A549 (cell line): ENCODE measurements around the gene GRIP1. TPM values are rescaled to one million over a fixed set of nuclear protein-coding genes. Genes with fewer than 3 reads are reported as not detected.

Experiments used
- ATAC-seq, 2 experiments: fragments of 200-7000 bp in 1 of 2; fragments of >200 bp in 1 of 2; cut with Nextera tagmentation in 1 of 2; cut with Tn5 transposase in 1 of 2; 3 replicates each; pipeline versions ENCODE4 v1.8.0 to v1.9.1; 2018 to 2020; ENCODE audit warnings: mild to moderate bottlenecking in 1 of 2, moderate library complexity in 1 of 2
- CTCF ChIA-PET: fragments of 300-600 bp; sonication (Branson Sonifier 250); formaldehyde crosslinking; extraction: SDS; loops from one replicate; lab custom pipeline; 2021; ENCODE audit warnings: antibody characterized with exemption, inconsistent platforms; lab: Yijun Ruan, JAX
- POLR2A ChIA-PET: fragments of 350-600 bp; formaldehyde crosslinking; extraction: SDS; loops from one replicate; lab custom pipeline; 2021; ENCODE audit warnings: antibody characterized with exemption, inconsistent platforms; lab: Yijun Ruan, JAX
- DNase-seq, 2 experiments: peaks; one replicate each; pipeline versions ENCODE4 v3.0.0 to v3.0.0-alpha.2; 2011 to 2016; ENCODE audit warnings: low read depth in 1 of 2, low spot score in 1 of 2
- FAIRE-seq: peaks from 2 replicates; lab custom pipeline; 2011; peaks lifted over from hg19 to GRCh38; lab: Jason Lieb, UNC
- H3K27ac ChIP-seq, 2 experiments: fragments of >200 bp; sonication (Bioruptor Twin); formaldehyde crosslinking; 3 replicates each; pipeline ENCODE4 v1.5.1; 2016 to 2017
- H3K4me1 ChIP-seq: fragments of >200 bp; sonication (Bioruptor Twin); formaldehyde crosslinking; 3 replicates; pipeline ENCODE4 v1.6.1; 2016
- H3K4me2 ChIP-seq: fragments of >200 bp; sonication (Bioruptor Twin); formaldehyde crosslinking; 3 replicates; pipeline ENCODE4 v1.6.1; 2016
- H3K4me3 ChIP-seq: fragments of >200 bp; sonication (Bioruptor Twin); formaldehyde crosslinking; 3 replicates; pipeline ENCODE4 v1.5.1; 2016
- H3K9me3 ChIP-seq: fragments of >200 bp; sonication (Bioruptor Twin); formaldehyde crosslinking; 3 replicates; pipeline ENCODE4 v1.6.1; 2016
- CEBPB ChIP-seq, 2 experiments: fragments of >200 bp in 1 of 2; sonication (Bioruptor Twin) in 1 of 2; formaldehyde crosslinking in 1 of 2; IDR thresholded peaks; 2 replicates each; pipeline ENCODE4 v1.6.1; 2012 to 2016
- CHD2 ChIP-seq: fragments of 150-350 bp; IDR thresholded peaks from 2 replicates; pipeline ENCODE4 v1.6.1; 2014; ENCODE audit warnings: low read length; ENCODE audit not compliant: partially characterized antibody
- CHD4 ChIP-seq: fragments of 200-600 bp; sonication (generic); IDR thresholded peaks from 2 replicates; pipeline ENCODE4 v1.6.1; 2016; ENCODE audit warnings: antibody characterized with exemption, mild to moderate bottlenecking, borderline replicate concordance
- EHF ChIP-seq: fragments of 250-450 bp; sonication (Bioruptor Pico); IDR thresholded peaks from 2 replicates; pipeline ENCODE4 v1.5.0; 2020; ENCODE audit warnings: mild to moderate bottlenecking
- EHMT2 ChIP-seq: fragments of 200-600 bp; sonication (generic); IDR thresholded peaks from 2 replicates; pipeline ENCODE4 v1.6.1; 2016; ENCODE audit warnings: antibody characterized with exemption, low read depth, mild to moderate bottlenecking, moderate library complexity
- EP300 ChIP-seq, 2 experiments: fragments of >200 bp; sonication (Bioruptor Twin); formaldehyde crosslinking; IDR thresholded peaks; 2 replicates in 1 of 2; 3 replicates in 1 of 2; pipeline ENCODE4 v1.6.1; 2016 to 2017
- FOSL2 ChIP-seq, 2 experiments: fragments of 450-650 bp in 1 of 2; fragments of >200 bp in 1 of 2; sonication (Bioruptor Twin) in 1 of 2; formaldehyde crosslinking; IDR thresholded peaks; 2 replicates each; pipeline versions ENCODE4 v1.5.0 to v1.6.1; 2016 to 2020; ENCODE audit warnings: mild to moderate bottlenecking in 1 of 2, moderate library complexity in 1 of 2
- FOXS1 ChIP-seq: fragments of 250-450 bp; sonication (Bioruptor Pico); IDR thresholded peaks from 2 replicates; pipeline ENCODE4 v1.5.0; 2020; ENCODE audit warnings: mild to moderate bottlenecking, moderate library complexity
- HDAC2 ChIP-seq: fragments of 200-600 bp; sonication (generic); IDR thresholded peaks from 2 replicates; pipeline ENCODE4 v1.6.1; 2016
- KDM1A ChIP-seq: fragments of 200-600 bp; sonication (generic); IDR thresholded peaks from 2 replicates; pipeline ENCODE4 v1.6.1; 2016; ENCODE audit warnings: low read depth, mild to moderate bottlenecking
- KDM5A ChIP-seq: fragments of 200-600 bp; sonication (generic); IDR thresholded peaks from 2 replicates; pipeline ENCODE4 v1.6.1; 2016; ENCODE audit warnings: antibody characterized with exemption, mild to moderate bottlenecking
- MAFK ChIP-seq: fragments of 450-650 bp; IDR thresholded peaks from 2 replicates; pipeline ENCODE4 v1.6.1; 2014; ENCODE audit not compliant: partially characterized antibody
- MAZ ChIP-seq: fragments of 150-350 bp; IDR thresholded peaks from 2 replicates; pipeline ENCODE4 v1.6.1; 2014; ENCODE audit warnings: antibody characterized with exemption, low read depth, low read length, borderline replicate concordance
- MYC ChIP-seq: IDR thresholded peaks from 2 replicates; pipeline ENCODE4 v1.6.1; 2012; ENCODE audit warnings: mild to moderate bottlenecking, inconsistent platforms, low read length, improper control_type of control experiment, borderline replicate concordance
- NPAS2 ChIP-seq: fragments of 250-450 bp; sonication (Bioruptor Pico); IDR thresholded peaks from 2 replicates; pipeline ENCODE4 v1.8.0; 2022; ENCODE audit warnings: mild to moderate bottlenecking, moderate library complexity, borderline replicate concordance
- NR3C1 ChIP-seq: fragments of >200 bp; sonication (Bioruptor Twin); formaldehyde crosslinking; IDR thresholded peaks from 3 replicates; pipeline ENCODE4 v1.6.1; 2017
- PHF8 ChIP-seq: fragments of 200-600 bp; sonication (generic); IDR thresholded peaks from 2 replicates; pipeline ENCODE4 v1.6.1; 2016; ENCODE audit warnings: low read depth, mild to moderate bottlenecking, antibody characterized with exemption, moderate library complexity, borderline replicate concordance
- POLR2A ChIP-seq: IDR thresholded peaks from 2 replicates; pipeline ENCODE4 v1.6.1; 2012; ENCODE audit warnings: mild to moderate bottlenecking, low read length
- RCOR1 ChIP-seq: fragments of 150-350 bp; IDR thresholded peaks from 2 replicates; pipeline ENCODE4 v1.6.1; 2014; ENCODE audit warnings: antibody characterized with exemption, low read length, low read depth
- RFX5 ChIP-seq: fragments of 450-650 bp; IDR thresholded peaks from 2 replicates; pipeline ENCODE4 v1.7.1; 2014; ENCODE audit warnings: antibody characterized with exemption, mild to moderate bottlenecking, moderate library complexity
- RNF2 ChIP-seq: fragments of 200-600 bp; sonication (generic); IDR thresholded peaks from 2 replicates; pipeline ENCODE4 v1.6.1; 2016; ENCODE audit warnings: low read depth, mild to moderate bottlenecking, antibody characterized with exemption, moderate library complexity, borderline replicate concordance
- TFCP2L1 ChIP-seq: fragments of 250-450 bp; sonication (Bioruptor Pico); IDR thresholded peaks from 2 replicates; pipeline ENCODE4 v1.5.0; 2021; ENCODE audit warnings: mild to moderate bottlenecking
- ZC3H11A ChIP-seq: fragments of 450-650 bp; IDR thresholded peaks from 2 replicates; pipeline ENCODE4 v1.6.1; 2014; ENCODE audit warnings: antibody characterized with exemption, mild to moderate bottlenecking
- WGBS: methylation state at CpG from one replicate; pipeline ENCODE4 v1.1.6; 2017; ENCODE audit errors: missing lambda C conversion rate; 5-methylcytosine and 5-hydroxymethylcytosine counted together
- polyA plus RNA-seq, 4 experiments: library from polyadenylated mRNA; depleted of rRNA in 3 of 4; stranded (reverse); fragments of >200 nt; fragmentation: RNase III in 1 of 4; extraction: RNeasy Plus Mini Kit Qiagen cat#74134 plus additional on column Dnase treatment in 1 of 4; gene quantifications; 2 replicates in 3 of 4; 3 replicates in 1 of 4; pipeline ENCODE4 v1.2.3, GENCODE V29; 2011 to 2017
- TF ChIP-seq, protein P1 (sequence below): IDR thresholded peaks from 2 replicates; pipeline ENCODE4 v1.6.1; 2012
- TF ChIP-seq, protein P2 (sequence below): fragments of 200-600 bp; sonication (generic); IDR thresholded peaks from 2 replicates; pipeline ENCODE4 v1.6.1; 2016; ENCODE audit warnings: antibody characterized with exemption, mild to moderate bottlenecking, moderate library complexity
- TF ChIP-seq, protein P3 (sequence below): fragments of 250-450 bp; sonication (Bioruptor Pico); IDR thresholded peaks from 2 replicates; pipeline ENCODE4 v1.5.0; 2020; ENCODE audit warnings: low read depth, mild to moderate bottlenecking, moderate library complexity

Gene GRIP1
- polyA plus RNA-seq, 2 of the 4 experiments (the other 2 are of a cell fraction) = 4.6 to 5.8 TPM

DNA sequence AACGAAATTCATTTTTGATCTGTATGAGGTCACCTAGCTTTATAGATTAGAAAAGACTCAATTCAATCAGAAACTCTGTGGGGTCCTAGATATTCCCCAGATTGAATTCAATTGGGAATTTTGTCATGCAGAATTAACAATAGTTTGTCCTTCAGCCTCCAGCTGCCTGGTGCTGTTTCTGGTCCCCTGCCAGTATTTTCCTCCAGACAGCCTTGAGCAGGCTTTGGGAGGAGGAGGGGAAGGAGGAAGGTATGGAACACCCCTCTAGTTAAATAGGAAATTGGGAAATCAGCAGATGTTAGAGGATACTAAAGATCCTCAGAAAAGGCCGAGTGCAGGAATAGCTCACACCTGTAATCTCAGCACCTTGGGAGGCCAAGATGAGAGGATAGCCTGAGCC, 10.6 kb downstream of the GRIP1 start:
- POLR2A ChIA-PET = no interaction called here
- Histone ChIP-seq H3K27ac (no peak overlapping the region), H3K4me1 (no peaks in the 10 kb centered on the region), H3K4me2 (no peak overlapping the region), H3K4me3 (no peak overlapping the region), H3K9me3 (no peaks in the 10 kb centered on the region)
- 18% methylated on average over 2 of the region's 2 CpGs for WGBS
- no peak for DNase-seq
- CTCF ChIA-PET = interaction anchor here (1.0 kb wide), 1 partner anchor 8 kb away, joined by 5 read pairs; no protein-coding TSS in a partner anchor
- ATAC-seq = no peak
- no peak for FAIRE-seq
- TF ChIP-seq CEBPB (IDR thresholded peaks at IDR 0.05) (no peak), PHF8 (no peak), KDM1A (no peak), EHMT2 (no peak), NPAS2 (CRISPR knock-in tag) (no peak), RNF2 (no peak), MAFK (no peak), FOSL2 (IDR thresholded peaks at IDR 0.05) (no peak), FOSL2 (CRISPR knock-in tag; IDR thresholded peaks at IDR 0.05) (no peak)
- TF ChIP-seq, protein P1, sequence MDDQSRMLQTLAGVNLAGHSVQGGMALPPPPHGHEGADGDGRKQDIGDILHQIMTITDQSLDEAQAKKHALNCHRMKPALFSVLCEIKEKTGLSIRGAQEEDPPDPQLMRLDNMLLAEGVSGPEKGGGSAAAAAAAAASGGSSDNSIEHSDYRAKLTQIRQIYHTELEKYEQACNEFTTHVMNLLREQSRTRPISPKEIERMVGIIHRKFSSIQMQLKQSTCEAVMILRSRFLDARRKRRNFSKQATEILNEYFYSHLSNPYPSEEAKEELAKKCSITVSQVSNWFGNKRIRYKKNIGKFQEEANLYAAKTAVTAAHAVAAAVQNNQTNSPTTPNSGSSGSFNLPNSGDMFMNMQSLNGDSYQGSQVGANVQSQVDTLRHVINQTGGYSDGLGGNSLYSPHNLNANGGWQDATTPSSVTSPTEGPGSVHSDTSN = no peak

GRCh38 chr12:66667906-66668305, 11.0 kb downstream of the GRIP1 start:
- FAIRE-seq = no peak
- no peak overlapping the region for H3K27ac ChIP-seq
- no peak overlapping the region for H3K4me2 ChIP-seq
- DNase-seq = no peak
- TF ChIP-seq TFCP2L1 (CRISPR knock-in tag) (no peak), NPAS2 (CRISPR knock-in tag) (no peak), KDM5A (no peak), MYC (no peak), EP300 (IDR thresholded peaks at IDR 0.05) (no peak), RCOR1 (no peak), CHD4 (no peak), NR3C1 (no peak), HDAC2 (no peak), POLR2A (no peak), EHF (CRISPR knock-in tag) (no peak), EHMT2 (no peak), CHD2 (no peak), FOXS1 (CRISPR knock-in tag) (no peak), PHF8 (no peak), ZC3H11A (no peak), MAZ (no peak), RFX5 (no peak)
- TF ChIP-seq, protein P2, sequence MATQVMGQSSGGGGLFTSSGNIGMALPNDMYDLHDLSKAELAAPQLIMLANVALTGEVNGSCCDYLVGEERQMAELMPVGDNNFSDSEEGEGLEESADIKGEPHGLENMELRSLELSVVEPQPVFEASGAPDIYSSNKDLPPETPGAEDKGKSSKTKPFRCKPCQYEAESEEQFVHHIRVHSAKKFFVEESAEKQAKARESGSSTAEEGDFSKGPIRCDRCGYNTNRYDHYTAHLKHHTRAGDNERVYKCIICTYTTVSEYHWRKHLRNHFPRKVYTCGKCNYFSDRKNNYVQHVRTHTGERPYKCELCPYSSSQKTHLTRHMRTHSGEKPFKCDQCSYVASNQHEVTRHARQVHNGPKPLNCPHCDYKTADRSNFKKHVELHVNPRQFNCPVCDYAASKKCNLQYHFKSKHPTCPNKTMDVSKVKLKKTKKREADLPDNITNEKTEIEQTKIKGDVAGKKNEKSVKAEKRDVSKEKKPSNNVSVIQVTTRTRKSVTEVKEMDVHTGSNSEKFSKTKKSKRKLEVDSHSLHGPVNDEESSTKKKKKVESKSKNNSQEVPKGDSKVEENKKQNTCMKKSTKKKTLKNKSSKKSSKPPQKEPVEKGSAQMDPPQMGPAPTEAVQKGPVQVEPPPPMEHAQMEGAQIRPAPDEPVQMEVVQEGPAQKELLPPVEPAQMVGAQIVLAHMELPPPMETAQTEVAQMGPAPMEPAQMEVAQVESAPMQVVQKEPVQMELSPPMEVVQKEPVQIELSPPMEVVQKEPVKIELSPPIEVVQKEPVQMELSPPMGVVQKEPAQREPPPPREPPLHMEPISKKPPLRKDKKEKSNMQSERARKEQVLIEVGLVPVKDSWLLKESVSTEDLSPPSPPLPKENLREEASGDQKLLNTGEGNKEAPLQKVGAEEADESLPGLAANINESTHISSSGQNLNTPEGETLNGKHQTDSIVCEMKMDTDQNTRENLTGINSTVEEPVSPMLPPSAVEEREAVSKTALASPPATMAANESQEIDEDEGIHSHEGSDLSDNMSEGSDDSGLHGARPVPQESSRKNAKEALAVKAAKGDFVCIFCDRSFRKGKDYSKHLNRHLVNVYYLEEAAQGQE = no peak
- TF ChIP-seq, protein P3, sequence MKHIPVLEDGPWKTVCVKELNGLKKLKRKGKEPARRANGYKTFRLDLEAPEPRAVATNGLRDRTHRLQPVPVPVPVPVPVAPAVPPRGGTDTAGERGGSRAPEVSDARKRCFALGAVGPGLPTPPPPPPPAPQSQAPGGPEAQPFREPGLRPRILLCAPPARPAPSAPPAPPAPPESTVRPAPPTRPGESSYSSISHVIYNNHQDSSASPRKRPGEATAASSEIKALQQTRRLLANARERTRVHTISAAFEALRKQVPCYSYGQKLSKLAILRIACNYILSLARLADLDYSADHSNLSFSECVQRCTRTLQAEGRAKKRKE (CRISPR knock-in tag) = no peak
- H3K4me1 ChIP-seq = no peaks in the 10 kb centered on the region
- no peak for ATAC-seq
- POLR2A ChIA-PET = no interaction called here
- no peaks in the 10 kb centered on the region for H3K9me3 ChIP-seq
- H3K4me3 ChIP-seq = no peak overlapping the region
- CTCF ChIA-PET = interaction anchor here (1.0 kb wide), 1 partner anchor 8 kb away, joined by 5 read pairs; no protein-coding TSS in a partner anchor
